ENCODE results near the gene DNAI1.

Gene DNAI1

GRCh38 chr9:34550016-34550680, 91.5 kb downstream of the DNAI1 start:
- TF ChIP-seq NFIC (IDR thresholded peaks at IDR 0.05): no peak
- no peak for TF ChIP-seq FOXM1 (IDR thresholded peaks at IDR 0.05; ENCODE audit: borderline replicate concordance, low read depth)
- TF ChIP-seq TCF12 (IDR thresholded peaks at IDR 0.05; ENCODE audit: low read depth): no peak
- peak; percentile 57 for TF ChIP-seq USF1 (IDR thresholded peaks at IDR 0.05)

- TF ChIP-seq EGR1 (IDR thresholded peaks at IDR 0.05) (no peak), CREB1 (IDR thresholded peaks at IDR 0.05; ENCODE audit: low read depth) (no peak), ZBTB7A (IDR thresholded peaks at IDR 0.05; ENCODE audit: low read depth) (no peak), REST (IDR thresholded peaks at IDR 0.05; ENCODE audit: low read depth) (no peak), TCF12 (IDR thresholded peaks at IDR 0.05; ENCODE audit: low read depth) (no peak), CEBPB (IDR thresholded peaks at IDR 0.05) (no peak), TEAD4 (IDR thresholded peaks at IDR 0.05) (no peak), RAD21 (IDR thresholded peaks at IDR 0.05; ENCODE audit: low read depth) (no peak), TAF1 (IDR thresholded peaks at IDR 0.05; ENCODE audit: low read depth) (no peak), EP300 (IDR thresholded peaks at IDR 0.05; ENCODE audit: borderline replicate concordance) (no peak), NFIC (IDR thresholded peaks at IDR 0.05) (no peak), YY1 (IDR thresholded peaks at IDR 0.05; ENCODE audit: low read depth) (no peak), FOXM1 (IDR thresholded peaks at IDR 0.05; ENCODE audit: borderline replicate concordance, low read depth) (no peak), MAX (IDR thresholded peaks at IDR 0.05) (no peak), USF1 (IDR thresholded peaks at IDR 0.05) (no peak)
Observed at GRCh38 chr9:34550681-34551270, 92.2 kb downstream of the DNAI1 start.

GRCh38 chr9:34551751-34552605, 93.4 kb downstream of the DNAI1 start:
- TF ChIP-seq YY1 (IDR thresholded peaks at IDR 0.05; ENCODE audit: low read depth) (no peak), NFIC (IDR thresholded peaks at IDR 0.05) (no peak), TAF1 (IDR thresholded peaks at IDR 0.05; ENCODE audit: low read depth) (no peak), CREB1 (IDR thresholded peaks at IDR 0.05; ENCODE audit: low read depth) (no peak), MAX (IDR thresholded peaks at IDR 0.05) (no peak), RAD21 (IDR thresholded peaks at IDR 0.05; ENCODE audit: low read depth) (no peak), REST (IDR thresholded peaks at IDR 0.05; ENCODE audit: low read depth) (no peak)

GRCh38 chr9:34552606-34552981, 94.0 kb downstream of the DNAI1 start:
- TF ChIP-seq EGR1 (IDR thresholded peaks at IDR 0.05) (peak; percentile 97), USF1 (IDR thresholded peaks at IDR 0.05) (no peak), MAX (IDR thresholded peaks at IDR 0.05) (no peak), REST (IDR thresholded peaks at IDR 0.05; ENCODE audit: low read depth) (peak; percentile 53), TCF12 (IDR thresholded peaks at IDR 0.05; ENCODE audit: low read depth) (peak; percentile 37; the same call in 1 of the 2 replicates)
